ENCODE data around the gene RAB15. TPM values are rescaled to one million over a fixed set of nuclear protein-coding genes. Genes with fewer than 3 reads are reported as not detected.

The RAB15 gene
- total and polyA plus RNA-seq, 3 donors from 2014 or later, result 1.9 to 4.0 (median 3.2) TPM

DNA sequence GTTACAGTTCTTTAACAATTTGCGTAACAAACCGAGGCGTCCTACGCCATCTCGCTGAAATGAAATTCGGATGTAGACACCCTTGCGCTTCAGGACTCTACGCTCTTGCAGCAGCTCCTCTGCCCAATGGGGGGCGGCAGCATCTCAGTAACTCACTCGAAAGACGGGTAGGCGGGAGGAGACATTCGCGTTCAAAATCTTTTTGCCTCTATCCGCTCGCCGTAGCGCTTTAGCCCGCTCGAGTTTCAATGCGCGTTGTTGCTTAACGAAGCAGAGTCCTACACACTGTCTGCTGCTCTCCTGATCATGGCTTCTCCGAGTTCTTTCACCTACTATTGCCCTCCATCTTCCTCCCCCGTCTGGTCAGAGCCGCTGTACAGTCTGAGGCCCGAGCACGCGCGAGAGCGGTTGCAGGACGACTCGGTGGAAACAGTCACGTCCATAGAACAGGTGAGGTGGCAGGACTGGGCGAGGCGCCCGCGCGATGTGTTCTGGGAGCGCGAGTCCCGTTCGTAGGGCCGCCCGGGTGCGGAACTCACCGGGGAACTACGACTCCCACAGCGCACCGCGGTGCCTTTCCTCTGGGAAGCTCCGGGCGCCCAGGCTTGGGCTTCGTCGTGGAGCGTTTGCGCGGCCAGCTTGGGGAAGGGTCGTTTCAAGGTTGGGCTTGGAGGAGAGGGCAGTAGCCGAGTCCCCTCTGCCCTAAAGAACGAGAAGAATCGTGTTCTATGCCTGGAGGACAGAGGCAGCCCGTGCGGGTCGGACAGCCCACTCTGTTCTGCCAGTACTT is 14.7 kb upstream of the RAB15 start, which contains the start of gene FNTB:
Gene FNTB (plus strand): TSS at position 248 of the 790 bp plus-strand sequence. CDS start 59 bp downstream, at position 307.
- 0 to 1% methylated on average over 49 to 53 of the region's 65 CpGs for WGBS, 2 donors
- TF ChIP-seq POLR2A (IDR thresholded peaks at IDR 0.05), result no peak
- TF ChIP-seq, protein P1, sequence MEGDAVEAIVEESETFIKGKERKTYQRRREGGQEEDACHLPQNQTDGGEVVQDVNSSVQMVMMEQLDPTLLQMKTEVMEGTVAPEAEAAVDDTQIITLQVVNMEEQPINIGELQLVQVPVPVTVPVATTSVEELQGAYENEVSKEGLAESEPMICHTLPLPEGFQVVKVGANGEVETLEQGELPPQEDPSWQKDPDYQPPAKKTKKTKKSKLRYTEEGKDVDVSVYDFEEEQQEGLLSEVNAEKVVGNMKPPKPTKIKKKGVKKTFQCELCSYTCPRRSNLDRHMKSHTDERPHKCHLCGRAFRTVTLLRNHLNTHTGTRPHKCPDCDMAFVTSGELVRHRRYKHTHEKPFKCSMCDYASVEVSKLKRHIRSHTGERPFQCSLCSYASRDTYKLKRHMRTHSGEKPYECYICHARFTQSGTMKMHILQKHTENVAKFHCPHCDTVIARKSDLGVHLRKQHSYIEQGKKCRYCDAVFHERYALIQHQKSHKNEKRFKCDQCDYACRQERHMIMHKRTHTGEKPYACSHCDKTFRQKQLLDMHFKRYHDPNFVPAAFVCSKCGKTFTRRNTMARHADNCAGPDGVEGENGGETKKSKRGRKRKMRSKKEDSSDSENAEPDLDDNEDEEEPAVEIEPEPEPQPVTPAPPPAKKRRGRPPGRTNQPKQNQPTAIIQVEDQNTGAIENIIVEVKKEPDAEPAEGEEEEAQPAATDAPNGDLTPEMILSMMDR (IDR thresholded peaks at IDR 0.05), result peak; percentile 81 to 97 (median 90)
- peak within 1 kb of the TSS; percentile 78 to 90 for H3K27ac ChIP-seq
- H3K36me3 ChIP-seq (ENCODE audit: low read depth, missing control alignments), result no peaks in the 10 kb centered on the region
- H3K27me3 ChIP-seq, result no peaks in the 10 kb centered on the region
- H3K4me1 ChIP-seq, result no peaks in the 10 kb centered on the region
- H3K4me3 ChIP-seq, result peak within 1 kb of the TSS; percentile 72 to 76
- peak; percentile 98 for DNase-seq
- no peaks in the 10 kb centered on the region for H3K9me3 ChIP-seq
- intact Hi-C loops (cut with DNase I; ENCODE audit: low total_unique reads), result no loop called here

DNA sequence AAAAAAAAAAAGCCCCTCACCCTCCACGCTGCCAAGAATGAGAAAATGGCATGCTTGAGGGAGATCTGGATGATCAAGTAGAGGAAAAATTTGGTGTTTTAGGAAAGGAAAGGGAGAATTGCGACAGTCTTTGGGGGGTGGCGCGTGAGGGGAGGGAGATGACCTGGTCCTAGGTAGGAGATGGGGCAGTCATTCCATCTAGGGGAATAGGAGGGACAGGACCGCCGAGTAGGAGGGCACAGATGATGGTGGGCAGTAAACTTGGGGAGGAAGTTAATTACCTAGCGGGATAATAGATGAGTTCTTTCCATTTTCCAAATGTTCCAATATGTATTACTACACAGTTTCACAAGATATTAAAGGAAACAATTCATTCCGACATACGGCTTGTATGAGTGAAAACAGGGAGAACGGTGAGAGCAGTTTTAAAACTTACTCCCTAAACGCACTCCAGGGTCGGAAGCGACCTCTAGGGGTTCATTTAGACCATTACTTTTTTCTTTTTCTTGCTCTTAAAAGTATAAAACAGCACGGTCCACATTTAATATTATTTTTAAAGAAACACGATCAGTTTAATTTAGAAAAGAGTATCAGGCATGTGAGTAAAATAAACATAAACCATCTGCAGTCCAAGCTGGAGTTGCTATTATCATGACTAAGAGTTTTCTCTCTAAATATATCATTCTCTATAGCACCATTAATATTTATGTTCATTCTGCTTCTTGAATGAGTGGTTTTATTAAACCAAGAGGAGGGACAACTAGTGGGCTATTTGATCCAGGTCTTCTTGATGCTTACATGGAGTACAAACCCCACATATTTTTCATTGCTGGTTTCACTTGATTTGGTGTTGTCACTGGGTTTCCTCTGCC is 11.5 kb upstream of the RAB15 start:
- 11 to 21% methylated on average over 15 of the region's 15 CpGs for WGBS, 2 donors
- Histone ChIP-seq H3K9me3 (no peaks in the 10 kb centered on the region), H3K4me3 (no peak overlapping the region), H3K36me3 (ENCODE audit: low read depth, missing control alignments) (no peaks in the 10 kb centered on the region), H3K27me3 (no peaks in the 10 kb centered on the region), H3K4me1 (no peaks in the 10 kb centered on the region), H3K27ac (no peak overlapping the region)
- intact Hi-C loops (cut with DNase I; ENCODE audit: low total_unique reads), result no loop called here
- peak; percentile 41 for DNase-seq
- TF ChIP-seq, protein P1 (IDR thresholded peaks at IDR 0.05), result peak in 2 of 3 experiments; percentile 62 to 65
- TF ChIP-seq POLR2A (IDR thresholded peaks at IDR 0.05), result no peak

DNA sequence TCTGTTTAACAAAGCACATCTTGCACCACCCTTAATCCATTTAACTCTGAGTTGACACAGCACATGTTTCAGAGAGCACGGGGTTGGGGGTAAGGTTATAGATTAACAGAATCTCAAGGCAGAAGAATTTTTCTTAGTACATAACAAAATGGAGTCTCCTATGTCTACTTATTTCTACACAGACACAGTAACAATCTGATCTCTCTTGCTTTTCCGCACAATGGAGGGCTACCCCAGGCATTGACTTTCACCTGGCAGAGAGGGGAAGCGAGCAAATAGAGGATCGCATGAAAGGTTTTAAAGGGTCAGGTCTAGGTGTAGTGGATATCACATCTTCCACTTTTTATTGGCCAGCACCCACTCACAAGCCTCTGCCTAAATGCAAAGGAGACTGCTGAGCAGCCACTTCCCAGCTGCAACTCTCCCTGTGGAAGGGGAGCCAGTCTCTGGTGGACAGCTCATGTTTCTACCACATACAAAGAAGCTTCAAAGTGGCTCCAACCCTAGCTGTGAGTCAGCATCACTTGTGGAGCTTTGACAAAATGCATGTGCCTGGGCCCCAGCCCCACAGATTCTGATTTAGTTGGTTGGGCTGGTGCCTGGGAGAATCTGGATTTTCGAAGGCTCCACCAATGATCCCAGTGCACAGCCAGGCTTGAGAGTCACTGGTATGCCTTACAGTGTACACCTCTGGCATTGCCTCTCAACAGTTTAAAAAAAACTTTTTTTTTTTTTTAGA is 7.4 kb upstream of the RAB15 start:
- Histone ChIP-seq H3K27me3 (no peaks in the 10 kb centered on the region), H3K27ac (no peak overlapping the region), H3K4me3 (no peak overlapping the region), H3K36me3 (ENCODE audit: low read depth, missing control alignments) (no peaks in the 10 kb centered on the region), H3K4me1 (no peaks in the 10 kb centered on the region), H3K9me3 (no peaks in the 10 kb centered on the region)
- no peak for TF ChIP-seq POLR2A (IDR thresholded peaks at IDR 0.05)
- TF ChIP-seq, protein P1 (IDR thresholded peaks at IDR 0.05), result no peak
- 86 to 91% methylated on average over 4 to 5 of the region's 5 CpGs for WGBS, 2 donors
- intact Hi-C loops (cut with DNase I; ENCODE audit: low total_unique reads), result no loop called here
- DNase-seq, result no peak

DNA sequence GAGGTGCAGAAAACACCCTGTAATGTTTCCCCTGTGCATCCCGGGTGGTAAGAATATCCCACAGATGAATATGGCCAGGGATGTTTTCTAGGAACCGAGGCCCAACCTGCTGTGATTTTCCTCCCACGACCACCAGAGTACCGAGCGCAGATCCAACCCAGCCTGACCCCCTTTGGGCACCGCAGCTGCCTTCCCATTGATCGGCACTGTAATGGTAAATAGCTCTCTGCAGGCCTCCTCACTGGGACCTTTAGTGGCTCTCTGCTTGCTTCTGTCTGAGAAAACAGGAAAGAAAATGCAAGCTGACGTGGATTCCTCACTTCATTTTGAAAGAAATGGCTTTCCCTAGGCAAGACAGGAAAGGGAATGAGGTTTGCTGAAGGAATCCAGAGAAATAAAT is 2.4 kb upstream of the RAB15 start:
- H3K9me3 ChIP-seq, result no peaks in the 10 kb centered on the region
- 44 to 61% methylated on average over 8 of the region's 8 CpGs for WGBS, 2 donors
- TF ChIP-seq, protein P1 (IDR thresholded peaks at IDR 0.05), result no peak
- no peak for TF ChIP-seq POLR2A (IDR thresholded peaks at IDR 0.05)
- H3K4me1 ChIP-seq, result peaks cover 10% of the 10 kb centered on the region
- intact Hi-C loops (cut with DNase I; ENCODE audit: low total_unique reads), result no loop called here
- DNase-seq, result no peak
- no peaks in the 10 kb centered on the region for H3K36me3 ChIP-seq (ENCODE audit: low read depth, missing control alignments)
- no peak overlapping the region for H3K27ac ChIP-seq
- H3K27me3 ChIP-seq, result no peaks in the 10 kb centered on the region
- no peak overlapping the region for H3K4me3 ChIP-seq
